IMR-90 (cell line): ENCODE measurements around the gene DHRS7B. TPM values are rescaled to one million over a fixed set of nuclear protein-coding genes. Genes with fewer than 3 reads are reported as not detected.

Experiments
- ATAC-seq: fragments of 200-7000 bp; cut with Tn5 transposase; 2 replicates; pipeline ENCODE4 v1.9.1; 2020; ENCODE audit warnings: low read depth, mild to moderate bottlenecking, moderate library complexity
- BruUV-seq: library from RNA; stranded (reverse); fragments of 400-500 nt; replicated peaks from 2 replicates; lab custom pipeline; 2021; lab: Mats Ljungman, UMichigan
- CTCF ChIA-PET: fragments of 300-600 bp; formaldehyde crosslinking; extraction: SDS; loops from one replicate; lab custom pipeline; 2021; ENCODE audit warnings: antibody characterized with exemption; lab: Yijun Ruan, JAX
- POLR2A ChIA-PET: fragments of 300-600 bp; sonication (Branson Sonifier 250); formaldehyde crosslinking; loops from one replicate; lab custom pipeline; 2022; ENCODE audit warnings: antibody characterized with exemption; ENCODE audit not compliant: unreplicated experiment; lab: Charles Lee
- DNase-seq: peaks from one replicate; pipeline ENCODE4 v3.0.0; 2013
- H2AFZ ChIP-seq: replicated peaks from 2 replicates; pipeline ENCODE3; 2013; ENCODE audit warnings: low read length, mild to moderate bottlenecking; ENCODE audit not compliant: poor library complexity
- H2AK5ac ChIP-seq: 2 replicates; pipeline ENCODE4 v1.6.1; 2013; ENCODE audit warnings: low read depth, low read length, inconsistent platforms
- H2AK9ac ChIP-seq: replicated peaks from 2 replicates; pipeline ENCODE3; 2013; ENCODE audit warnings: mild to moderate bottlenecking, low read depth, low read length, moderate library complexity; ENCODE audit not compliant: poor library complexity
- H2BK120ac ChIP-seq: 2 replicates; pipeline ENCODE4 v1.6.1; 2013; ENCODE audit warnings: low read depth, low read length, inconsistent platforms
- H2BK15ac ChIP-seq: 3 replicates; pipeline ENCODE4 v1.6.1; 2013; ENCODE audit warnings: low read depth, low read length, inconsistent platforms
- H2BK20ac ChIP-seq: 2 replicates; pipeline ENCODE4 v1.6.1; 2013; ENCODE audit warnings: low read depth, mild to moderate bottlenecking, inconsistent platforms, low read length, moderate library complexity
- H2BK5ac ChIP-seq: 2 replicates; pipeline ENCODE4 v1.6.1; 2013; ENCODE audit warnings: mild to moderate bottlenecking, low read depth, low read length, inconsistent platforms; ENCODE audit not compliant: poor library complexity, severe bottlenecking
- H3K14ac ChIP-seq: replicated peaks from 2 replicates; pipeline ENCODE4 v1.6.1; 2013; ENCODE audit warnings: low read depth, low read length, inconsistent platforms
- H3K18ac ChIP-seq: 2 replicates; pipeline ENCODE4 v1.6.1; 2013; ENCODE audit warnings: low read depth, low read length, control low read depth
- H3K23ac ChIP-seq: 2 replicates; pipeline ENCODE4 v1.6.1; 2013; ENCODE audit warnings: low read depth, low read length, inconsistent platforms
- H3K27ac ChIP-seq: 2 replicates; pipeline ENCODE4 v1.5.1; 2013; ENCODE audit warnings: mild to moderate bottlenecking, control low read depth, low read length; ENCODE audit not compliant: insufficient read depth
- H3K27me3 ChIP-seq: 2 replicates; pipeline ENCODE4 v1.6.1; 2013; ENCODE audit warnings: low read length; ENCODE audit not compliant: control insufficient read depth, insufficient read depth
- H3K36me3 ChIP-seq: 2 replicates; pipeline ENCODE4 v1.6.1; 2013; ENCODE audit warnings: low read length, mixed read lengths; ENCODE audit not compliant: control insufficient read depth, insufficient read depth
- H3K4ac ChIP-seq: 2 replicates; pipeline ENCODE4 v1.6.1; 2013; ENCODE audit warnings: low read depth, low read length, inconsistent platforms
- H3K4me1 ChIP-seq: 2 replicates; pipeline ENCODE4 v1.6.1; 2013; ENCODE audit warnings: low read length, mixed read lengths; ENCODE audit not compliant: control insufficient read depth, insufficient read depth
- H3K4me2 ChIP-seq: 2 replicates; pipeline ENCODE4 v1.6.1; 2013; ENCODE audit warnings: low read depth, mild to moderate bottlenecking, control low read depth, low read length, moderate library complexity
- H3K4me3 ChIP-seq: 2 replicates; pipeline ENCODE4 v1.5.1; 2013; ENCODE audit warnings: low read depth, mild to moderate bottlenecking, control low read depth, low read length, moderate library complexity; ENCODE audit not compliant: insufficient read depth
- H3K56ac ChIP-seq: 2 replicates; pipeline ENCODE4 v1.6.1; 2013; ENCODE audit warnings: low read length, inconsistent platforms; ENCODE audit not compliant: insufficient read depth; ENCODE audit errors: extremely low read depth
- H3K79me1 ChIP-seq, 2 experiments: 2 replicates each; pipeline ENCODE4 v1.6.1; 2013; ENCODE audit warnings: low read length in 2 of 2, inconsistent platforms in 1 of 2, low read depth in 1 of 2
- H3K9ac ChIP-seq: 2 replicates; pipeline ENCODE4 v1.6.1; 2013; ENCODE audit warnings: low read depth, low read length, control low read depth
- H3K9me1 ChIP-seq: 2 replicates; pipeline ENCODE4 v1.6.1; 2013; ENCODE audit warnings: low read length, inconsistent platforms; ENCODE audit not compliant: insufficient read depth
- H3K9me3 ChIP-seq: 2 replicates; pipeline ENCODE4 v1.6.1; 2013; ENCODE audit warnings: low read length; ENCODE audit not compliant: control insufficient read depth, insufficient read depth
- H4K20me1 ChIP-seq: 2 replicates; pipeline ENCODE4 v1.6.1; 2013; ENCODE audit warnings: low read length, inconsistent platforms; ENCODE audit not compliant: insufficient read depth
- H4K5ac ChIP-seq: 2 replicates; pipeline ENCODE4 v1.6.1; 2013; ENCODE audit warnings: mild to moderate bottlenecking, low read depth, low read length, control low read depth
- H4K8ac ChIP-seq, 2 experiments: 2 replicates each; pipeline ENCODE4 v1.6.1; 2013; ENCODE audit warnings: low read depth in 2 of 2, low read length in 2 of 2, control low read depth in 1 of 2, inconsistent platforms in 1 of 2
- H4K91ac ChIP-seq: 2 replicates; pipeline ENCODE4 v1.6.1; 2013; ENCODE audit warnings: low read depth, low read length, inconsistent platforms; ENCODE audit not compliant: insufficient read depth
- CEBPB ChIP-seq: IDR thresholded peaks from 2 replicates; pipeline ENCODE4 v1.6.1; 2012; ENCODE audit warnings: low read depth, low read length, improper control_type of control experiment
- FOS ChIP-seq: fragments of 150-350 bp; IDR thresholded peaks from 2 replicates; pipeline ENCODE4 v1.6.1; 2016; ENCODE audit warnings: low read depth, low read length
- MAFK ChIP-seq: IDR thresholded peaks from 2 replicates; pipeline ENCODE4 v1.6.1; 2012; ENCODE audit warnings: low read depth, low read length, improper control_type of control experiment
- MAZ ChIP-seq: IDR thresholded peaks from 2 replicates; pipeline ENCODE4 v1.6.1; 2012; ENCODE audit warnings: low read depth, mild to moderate bottlenecking, low read length, improper control_type of control experiment, moderate library complexity, borderline replicate concordance
- RFX5 ChIP-seq: IDR thresholded peaks from 2 replicates; pipeline ENCODE4 v1.8.0; 2012; ENCODE audit warnings: low read depth, mild to moderate bottlenecking, low read length, moderate library complexity
- WGBS, 2 experiments: methylation state at CpG; one replicate each; pipeline versions ENCODE4 v1.1.5 to v1.1.7; 2013; ENCODE audit warnings: missing lambda C conversion rate in 2 of 2; ENCODE audit not compliant: insufficient read length in 1 of 2; ENCODE audit errors: extremely low coverage in 2 of 2; 5-methylcytosine and 5-hydroxymethylcytosine counted together
- dilution Hi-C: fragments of 300-500 bp; cut with HindIII; formaldehyde crosslinking; loops from one replicate; pipeline ENCODE4 v1.14.3; 2018; ENCODE audit warnings: low sequenced_read_pairs; ENCODE audit not compliant: unreplicated experiment
- in situ Hi-C: fragments of 300-500 bp; cut with MboI; formaldehyde crosslinking; loops from 3 replicates; pipeline ENCODE4 v1.14.3; 2019; ENCODE audit warnings: low sequenced_read_pairs, inconsistent platforms, mixed read lengths
- intact Hi-C: fragments of 100-400 bp; cut with micrococcal nuclease; formaldehyde crosslinking; loops from 2 replicates; pipeline ENCODE4 v1.10.0; 2022
- polyA plus RNA-seq, 3 experiments: library from polyadenylated mRNA; depleted of rRNA; stranded (reverse); fragments of >200 nt; gene quantifications; 2 replicates each; pipeline ENCODE4 v1.2.3, GENCODE V29; 2012; ENCODE audit warnings: low replicate concordance in 1 of 3
- total RNA-seq: library from RNA; depleted of rRNA; stranded (reverse); fragments of >200 nt; gene quantifications from 2 replicates; pipeline ENCODE4 v1.2.3, GENCODE V29; 2012
- TF ChIP-seq, protein P1 (sequence below): conservative IDR thresholded peaks from 2 replicates; pipeline ENCODE4 v1.5.1; 2012; ENCODE audit warnings: mild to moderate bottlenecking, low read depth, low read length, improper control_type of control experiment

The DHRS7B gene
- total and polyA plus RNA-seq, 2 of the 4 experiments (the other 2 are of a cell fraction), result 24.4 to 34.4 TPM

DNA sequence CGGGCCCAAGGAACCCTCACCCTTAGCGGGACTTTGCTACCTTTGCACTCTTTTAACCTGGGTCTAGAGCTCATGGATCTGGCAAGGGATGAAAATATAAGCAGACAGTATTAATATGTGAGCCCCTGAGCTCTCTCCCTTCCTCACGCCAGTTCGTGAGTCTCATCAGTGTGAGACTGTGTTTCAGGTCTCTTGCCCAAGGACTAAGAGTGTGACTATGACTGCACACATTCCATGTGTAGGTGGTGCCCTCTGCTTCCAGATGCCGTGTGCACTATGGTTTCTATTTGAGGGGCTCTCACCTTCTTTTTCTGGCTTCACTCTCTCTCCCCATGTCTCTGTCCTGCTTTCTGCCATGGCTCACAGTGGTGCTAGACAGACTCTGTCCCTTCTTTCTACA is 40.5 kb downstream of the DHRS7B start:
- Histone ChIP-seq H4K91ac (peak overlapping the region; percentile 41; the same call in 1 of the 2 replicates), H3K4ac (no peak overlapping the region), H3K18ac (peak overlapping the region; percentile 65), H4K8ac (no peak overlapping the region; a peak in 1 of 4 replicates), H3K23ac (no peak overlapping the region; the same call in 1 of the 2 replicates), H3K36me3 (no peaks in the 10 kb centered on the region), H3K79me1 (peaks cover 17 to 21% of the 10 kb centered on the region in 2 experiments), H2BK15ac (no peak overlapping the region), H3K4me1 (peaks cover 16% of the 10 kb centered on the region), H3K4me2 (peak overlapping the region; percentile 7; the same call in 1 of the 2 replicates), H3K27me3 (no peaks in the 10 kb centered on the region), H2BK5ac (no peak overlapping the region), H2BK20ac (peak overlapping the region; percentile 1; the same call in 1 of the 2 replicates), H3K9me3 (no peaks in the 10 kb centered on the region), H2AFZ (no peak overlapping the region), H3K14ac (peak overlapping the region; percentile 17; the same call in 1 of the 2 replicates), H4K20me1 (no peaks in the 10 kb centered on the region), H2AK5ac (peak overlapping the region; percentile 17; the same call in 1 of the 2 replicates), H3K9ac (no peak overlapping the region), H3K27ac (peak overlapping the region; percentile 4; the same call in 1 of the 2 replicates), H3K4me3 (no peak overlapping the region), H2AK9ac (peak overlapping the region; percentile 76), H3K56ac (no peak overlapping the region), H2BK120ac (peak overlapping the region; percentile 25; the same call in 1 of the 2 replicates), H4K5ac (no peak overlapping the region), H3K9me1 (peaks cover 8% of the 10 kb centered on the region; the same call in 1 of the 2 replicates)
- CTCF ChIA-PET, result interaction anchor here (0.5 kb wide), 1 partner anchor 26 kb away, joined by 3 read pairs; no protein-coding TSS in a partner anchor
- POLR2A ChIA-PET, result no interaction called here
- WGBS, 2 experiments, result no CpG with 5 or more reads among the region's 5 CpGs
- no TSS peak for BruUV-seq
- dilution Hi-C loops (no loop called here), in situ Hi-C loops (no loop called here), intact Hi-C loops (loop anchor here (5.0 kb wide), 1 partner anchor 45 kb away; the partner anchor contains the start of gene TMEM11)
- peak; percentile 36; the same call in 1 of the 2 replicates for ATAC-seq
- peak; percentile 5 for DNase-seq
- TF ChIP-seq, protein P1, sequence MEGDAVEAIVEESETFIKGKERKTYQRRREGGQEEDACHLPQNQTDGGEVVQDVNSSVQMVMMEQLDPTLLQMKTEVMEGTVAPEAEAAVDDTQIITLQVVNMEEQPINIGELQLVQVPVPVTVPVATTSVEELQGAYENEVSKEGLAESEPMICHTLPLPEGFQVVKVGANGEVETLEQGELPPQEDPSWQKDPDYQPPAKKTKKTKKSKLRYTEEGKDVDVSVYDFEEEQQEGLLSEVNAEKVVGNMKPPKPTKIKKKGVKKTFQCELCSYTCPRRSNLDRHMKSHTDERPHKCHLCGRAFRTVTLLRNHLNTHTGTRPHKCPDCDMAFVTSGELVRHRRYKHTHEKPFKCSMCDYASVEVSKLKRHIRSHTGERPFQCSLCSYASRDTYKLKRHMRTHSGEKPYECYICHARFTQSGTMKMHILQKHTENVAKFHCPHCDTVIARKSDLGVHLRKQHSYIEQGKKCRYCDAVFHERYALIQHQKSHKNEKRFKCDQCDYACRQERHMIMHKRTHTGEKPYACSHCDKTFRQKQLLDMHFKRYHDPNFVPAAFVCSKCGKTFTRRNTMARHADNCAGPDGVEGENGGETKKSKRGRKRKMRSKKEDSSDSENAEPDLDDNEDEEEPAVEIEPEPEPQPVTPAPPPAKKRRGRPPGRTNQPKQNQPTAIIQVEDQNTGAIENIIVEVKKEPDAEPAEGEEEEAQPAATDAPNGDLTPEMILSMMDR, result no peak
- no peak for TF ChIP-seq RFX5
- no peak for TF ChIP-seq CEBPB
- TF ChIP-seq MAFK, result no peak
- TF ChIP-seq FOS, result no peak
- no peak for TF ChIP-seq MAZ
